ENCODE results near the gene BOLL.

Gene BOLL

DNA sequence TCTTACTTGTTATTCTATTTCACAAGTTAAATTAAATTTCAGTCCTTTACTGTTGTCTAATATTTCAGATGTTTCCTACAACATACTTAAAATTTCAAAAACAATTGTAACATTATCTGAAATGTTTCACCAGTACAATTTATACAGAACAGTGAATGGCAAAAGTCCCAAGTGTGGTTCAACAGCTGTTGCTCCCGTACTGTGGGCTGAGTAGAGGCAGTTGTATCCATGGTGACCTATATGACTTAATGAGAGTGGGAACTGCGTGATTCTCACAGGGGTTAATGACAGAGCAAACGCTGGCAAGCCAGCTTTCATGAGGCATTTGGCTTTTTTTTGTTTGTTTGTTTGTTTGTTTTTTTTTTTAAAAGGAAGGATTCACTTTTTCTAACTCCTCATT lies 13.9 kb upstream of the BOLL start:
- H3K9me2 ChIP-seq (replicated peaks; ENCODE audit: control insufficient read depth, low read length): no peaks in the 10 kb centered on the region
- H3K4me3 ChIP-seq (ENCODE audit: low read length): no peak overlapping the region
- H4K20me1 ChIP-seq (ENCODE audit: control insufficient read depth, insufficient read depth, low read depth, low read length): no peaks in the 10 kb centered on the region
- H3K4me1 ChIP-seq (ENCODE audit: control insufficient read depth, low read length): peaks cover 4% of the 10 kb centered on the region
- H3K36me3 ChIP-seq (ENCODE audit: control insufficient read depth, low read length): no peaks in the 10 kb centered on the region
- H3K27me3 ChIP-seq (ENCODE audit: control insufficient read depth, low read length): peaks cover 36% of the 10 kb centered on the region
- H3F3A ChIP-seq (ENCODE audit: control insufficient read depth, insufficient read depth): no peaks in the 10 kb centered on the region
- H3K9me3 ChIP-seq (ENCODE audit: control insufficient read depth, insufficient read depth, low read length): no peaks in the 10 kb centered on the region
- TF ChIP-seq, protein P1, sequence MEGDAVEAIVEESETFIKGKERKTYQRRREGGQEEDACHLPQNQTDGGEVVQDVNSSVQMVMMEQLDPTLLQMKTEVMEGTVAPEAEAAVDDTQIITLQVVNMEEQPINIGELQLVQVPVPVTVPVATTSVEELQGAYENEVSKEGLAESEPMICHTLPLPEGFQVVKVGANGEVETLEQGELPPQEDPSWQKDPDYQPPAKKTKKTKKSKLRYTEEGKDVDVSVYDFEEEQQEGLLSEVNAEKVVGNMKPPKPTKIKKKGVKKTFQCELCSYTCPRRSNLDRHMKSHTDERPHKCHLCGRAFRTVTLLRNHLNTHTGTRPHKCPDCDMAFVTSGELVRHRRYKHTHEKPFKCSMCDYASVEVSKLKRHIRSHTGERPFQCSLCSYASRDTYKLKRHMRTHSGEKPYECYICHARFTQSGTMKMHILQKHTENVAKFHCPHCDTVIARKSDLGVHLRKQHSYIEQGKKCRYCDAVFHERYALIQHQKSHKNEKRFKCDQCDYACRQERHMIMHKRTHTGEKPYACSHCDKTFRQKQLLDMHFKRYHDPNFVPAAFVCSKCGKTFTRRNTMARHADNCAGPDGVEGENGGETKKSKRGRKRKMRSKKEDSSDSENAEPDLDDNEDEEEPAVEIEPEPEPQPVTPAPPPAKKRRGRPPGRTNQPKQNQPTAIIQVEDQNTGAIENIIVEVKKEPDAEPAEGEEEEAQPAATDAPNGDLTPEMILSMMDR (IDR thresholded peaks at IDR 0.05; ENCODE audit: low read depth, low read length, poor library complexity, severe bottlenecking): no peak
- no peak for TF ChIP-seq EZH2phosphoT487 (IDR thresholded peaks at IDR 0.05; ENCODE audit: borderline replicate concordance, low read length)
- H3K79me2 ChIP-seq (ENCODE audit: control insufficient read depth, low read length): no peaks in the 10 kb centered on the region
- no peak overlapping the region for H3K27ac ChIP-seq (ENCODE audit: low read depth, low read length)
- H3K4me2 ChIP-seq (ENCODE audit: low read length): no peak overlapping the region

DNA sequence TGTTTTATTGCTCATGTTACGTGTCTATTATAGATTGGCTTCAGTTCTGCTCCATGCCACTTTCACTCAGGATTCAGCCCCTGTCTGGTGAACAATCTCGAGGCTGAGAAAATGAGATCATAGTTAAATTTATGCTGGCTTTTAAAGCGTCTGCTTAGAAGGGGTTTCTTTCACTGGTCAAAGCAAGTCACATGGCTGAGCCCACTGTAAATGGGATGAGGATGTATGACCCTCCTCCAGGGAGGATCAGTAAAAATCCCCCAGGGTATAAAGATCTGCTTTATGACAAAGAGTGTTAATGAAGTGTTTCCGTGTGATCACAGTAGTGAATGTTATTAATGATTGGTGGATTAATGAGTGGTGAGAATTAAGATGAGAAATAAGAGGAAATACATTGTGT lies 13.1 kb upstream of the BOLL start:
- H3K4me1 ChIP-seq (ENCODE audit: control insufficient read depth, low read length): no peaks in the 10 kb centered on the region
- no peaks in the 10 kb centered on the region for H3K9me2 ChIP-seq (replicated peaks; ENCODE audit: control insufficient read depth, low read length)
- peaks cover 30% of the 10 kb centered on the region for H3K27me3 ChIP-seq (ENCODE audit: control insufficient read depth, low read length)
- H4K20me1 ChIP-seq (ENCODE audit: control insufficient read depth, insufficient read depth, low read depth, low read length): no peaks in the 10 kb centered on the region
- no peak overlapping the region for H3K4me3 ChIP-seq (ENCODE audit: low read length)
- H3F3A ChIP-seq (ENCODE audit: control insufficient read depth, insufficient read depth): no peaks in the 10 kb centered on the region
- no peak overlapping the region for H3K4me2 ChIP-seq (ENCODE audit: low read length)
- TF ChIP-seq, protein P1 (IDR thresholded peaks at IDR 0.05; ENCODE audit: low read depth, low read length, poor library complexity, severe bottlenecking): no peak
- no peak for TF ChIP-seq EZH2phosphoT487 (IDR thresholded peaks at IDR 0.05; ENCODE audit: borderline replicate concordance, low read length)
- no peak overlapping the region for H3K27ac ChIP-seq (ENCODE audit: low read depth, low read length)
- no peaks in the 10 kb centered on the region for H3K9me3 ChIP-seq (ENCODE audit: control insufficient read depth, insufficient read depth, low read length)
- H3K36me3 ChIP-seq (ENCODE audit: control insufficient read depth, low read length): no peaks in the 10 kb centered on the region
- H3K79me2 ChIP-seq (ENCODE audit: control insufficient read depth, low read length): no peaks in the 10 kb centered on the region

DNA sequence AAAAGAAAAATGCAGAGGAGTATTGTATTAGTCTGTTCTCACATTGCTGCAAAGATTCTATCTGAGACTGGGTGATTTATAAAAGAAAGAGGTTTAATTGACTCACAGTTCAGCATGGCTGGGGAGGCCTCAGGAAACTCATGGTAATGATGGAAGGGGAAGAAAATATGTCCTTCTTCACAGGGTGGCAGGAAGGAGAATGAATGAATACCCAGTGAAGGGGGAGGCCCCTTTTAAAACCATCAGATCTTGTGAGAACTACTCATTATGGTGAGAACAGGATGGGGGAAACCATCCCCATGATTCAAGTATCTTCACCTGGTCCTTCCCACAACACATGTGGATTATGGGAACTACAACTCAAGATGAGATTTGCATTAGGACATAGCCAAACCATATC lies 10.2 kb upstream of the BOLL start:
- no peak overlapping the region for H3K4me2 ChIP-seq (ENCODE audit: low read length)
- no peaks in the 10 kb centered on the region for H3K79me2 ChIP-seq (ENCODE audit: control insufficient read depth, low read length)
- no peaks in the 10 kb centered on the region for H3K4me1 ChIP-seq (ENCODE audit: control insufficient read depth, low read length)
- no peaks in the 10 kb centered on the region for H3K9me2 ChIP-seq (replicated peaks; ENCODE audit: control insufficient read depth, low read length)
- no peaks in the 10 kb centered on the region for H3F3A ChIP-seq (ENCODE audit: control insufficient read depth, insufficient read depth)
- no peaks in the 10 kb centered on the region for H4K20me1 ChIP-seq (ENCODE audit: control insufficient read depth, insufficient read depth, low read depth, low read length)
- H3K9me3 ChIP-seq (ENCODE audit: control insufficient read depth, insufficient read depth, low read length): no peaks in the 10 kb centered on the region
- TF ChIP-seq EZH2phosphoT487 (IDR thresholded peaks at IDR 0.05; ENCODE audit: borderline replicate concordance, low read length): no peak
- TF ChIP-seq, protein P1 (IDR thresholded peaks at IDR 0.05; ENCODE audit: low read depth, low read length, poor library complexity, severe bottlenecking): no peak
- no peak overlapping the region for H3K4me3 ChIP-seq (ENCODE audit: low read length)
- peaks cover 13% of the 10 kb centered on the region for H3K27me3 ChIP-seq (ENCODE audit: control insufficient read depth, low read length)
- H3K36me3 ChIP-seq (ENCODE audit: control insufficient read depth, low read length): no peaks in the 10 kb centered on the region
- H3K27ac ChIP-seq (ENCODE audit: low read depth, low read length): no peak overlapping the region

DNA sequence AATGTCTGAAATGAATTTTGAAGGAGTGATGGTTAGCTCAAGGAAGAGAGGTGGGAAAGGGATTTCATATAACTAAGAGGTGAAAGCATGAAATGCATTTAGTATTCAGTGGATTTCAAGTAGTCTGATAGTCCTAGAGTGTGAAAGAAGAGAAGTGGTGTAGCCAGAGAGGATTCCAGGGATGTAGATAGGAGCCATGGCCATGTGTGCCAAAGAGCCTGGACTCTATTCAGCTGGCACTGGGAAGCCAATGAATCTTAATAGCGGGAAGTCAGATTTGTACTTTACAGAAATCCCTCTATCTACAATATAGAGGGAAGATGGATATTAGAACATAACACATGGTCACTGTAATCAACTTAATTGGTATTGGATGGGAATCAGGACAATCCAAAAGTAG lies 8.3 kb upstream of the BOLL start:
- Histone ChIP-seq H3F3A (ENCODE audit: control insufficient read depth, insufficient read depth) (no peaks in the 10 kb centered on the region), H3K9me2 (replicated peaks; ENCODE audit: control insufficient read depth, low read length) (no peaks in the 10 kb centered on the region), H3K4me1 (ENCODE audit: control insufficient read depth, low read length) (no peaks in the 10 kb centered on the region), H3K4me3 (ENCODE audit: low read length) (no peak overlapping the region), H3K79me2 (ENCODE audit: control insufficient read depth, low read length) (no peaks in the 10 kb centered on the region), H3K36me3 (ENCODE audit: control insufficient read depth, low read length) (no peaks in the 10 kb centered on the region), H3K4me2 (ENCODE audit: low read length) (no peak overlapping the region), H4K20me1 (ENCODE audit: control insufficient read depth, insufficient read depth, low read depth, low read length) (no peaks in the 10 kb centered on the region), H3K9me3 (ENCODE audit: control insufficient read depth, insufficient read depth, low read length) (no peaks in the 10 kb centered on the region), H3K27ac (ENCODE audit: low read depth, low read length) (no peak overlapping the region), H3K27me3 (ENCODE audit: control insufficient read depth, low read length) (peaks cover 4% of the 10 kb centered on the region; the same call in 1 of the 2 replicates)
- TF ChIP-seq EZH2phosphoT487 (IDR thresholded peaks at IDR 0.05; ENCODE audit: borderline replicate concordance, low read length): no peak
- TF ChIP-seq, protein P1 (IDR thresholded peaks at IDR 0.05; ENCODE audit: low read depth, low read length, poor library complexity, severe bottlenecking): no peak

Measured in DOHH2 (cell line).